HL-60 (cell line): ENCODE measurements around the gene CCL11.

Experiments used
- DNase-seq, 2 experiments: peaks; one replicate each; pipeline ENCODE4 v3.0.0-alpha.2; 2010 to 2020; ENCODE audit warnings: low read depth in 1 of 2, low spot score in 1 of 2
- H3K27ac ChIP-seq: fragments of 250-450 bp; sonication (Bioruptor Pico); replicated peaks from 2 replicates; pipeline ENCODE4 v1.5.1; 2020; ENCODE audit warnings: mild to moderate bottlenecking, moderate library complexity
- H3K27me3 ChIP-seq: fragments of 250-450 bp; sonication (Bioruptor Pico); 2 replicates; pipeline ENCODE4 v1.5.1; 2021; ENCODE audit warnings: mild to moderate bottlenecking, moderate library complexity; ENCODE audit not compliant: insufficient read depth, poor library complexity, severe bottlenecking
- H3K4me3 ChIP-seq: replicated peaks from 2 replicates; pipeline ENCODE4 v1.5.1; 2011; ENCODE audit warnings: mild to moderate bottlenecking, control low read depth, low read length; ENCODE audit not compliant: insufficient read depth
- CTCF ChIP-seq: IDR thresholded peaks from one replicate; pipeline ENCODE4 v1.5.1; 2011; ENCODE audit warnings: low read length, control low read depth, inconsistent platforms; ENCODE audit not compliant: insufficient read depth
- GABPA ChIP-seq: IDR thresholded peaks from 2 replicates; pipeline ENCODE4 v1.6.1; 2012; ENCODE audit warnings: low read depth
- POLR2AphosphoS5 ChIP-seq: IDR thresholded peaks from 2 replicates; pipeline ENCODE4 v1.6.1; 2012; ENCODE audit warnings: low read depth
- REST ChIP-seq: IDR thresholded peaks from 2 replicates; pipeline ENCODE4 v1.6.1; 2012; ENCODE audit warnings: low read depth; ENCODE audit not compliant: insufficient replicate concordance
- SPI1 ChIP-seq: IDR thresholded peaks from 2 replicates; pipeline ENCODE4 v1.6.1; 2012; ENCODE audit warnings: low read depth, mild to moderate bottlenecking, borderline replicate concordance

The CCL11 gene

GRCh38 chr17:34259146-34259545 lies 26.4 kb upstream of the CCL11 start:
- Histone ChIP-seq H3K4me3 (no peak overlapping the region), H3K27ac (no peak overlapping the region), H3K27me3 (no peaks in the 10 kb centered on the region)
- DNase-seq = no peak
- TF ChIP-seq POLR2AphosphoS5 (no peak), CTCF (no peak), REST (no peak), SPI1 (no peak), GABPA (no peak)

GRCh38 chr17:34260861-34261260 lies 24.7 kb upstream of the CCL11 start:
- TF ChIP-seq GABPA = no peak
- no peak for TF ChIP-seq SPI1
- no peak for TF ChIP-seq REST
- TF ChIP-seq CTCF = no peak
- no peak for TF ChIP-seq POLR2AphosphoS5
- no peak overlapping the region for H3K27ac ChIP-seq
- no peak overlapping the region for H3K4me3 ChIP-seq
- no peak for DNase-seq
- no peaks in the 10 kb centered on the region for H3K27me3 ChIP-seq

GRCh38 chr17:34261568-34262337 lies 23.8 kb upstream of the CCL11 start:
- Histone ChIP-seq H3K27me3 (no peaks in the 10 kb centered on the region), H3K4me3 (no peak overlapping the region), H3K27ac (no peak overlapping the region)
- DNase-seq = no peak
- TF ChIP-seq GABPA = no peak
- TF ChIP-seq SPI1 = no peak
- TF ChIP-seq REST = no peak
